Natural killer cell treated with Interleukin-12 subunit alpha and Interleukin-12 subunit beta and Interleukin-15 and Interleukin-18, amount 100 ng/mL, for 72 hours (primary cell): ENCODE data around the gene EPB41L1. TPM values are rescaled to one million over a fixed set of nuclear protein-coding genes. Genes with fewer than 3 reads are reported as not detected.

Experiments
- ATAC-seq, 2 donors: fragments of 150-1000 bp; cut with Tn5 transposase in 1 of 2; sonication (Bioruptor Pico), chemical (Tn5 transposase) in 1 of 2; 2 replicates each; pipeline ENCODE4 v1.10.0; 2021
- DNase-seq: peaks from one replicate; pipeline ENCODE4 v3.0.0; 2022; ENCODE audit warnings: low spot score
- H3K27ac Mint-ChIP-seq, 2 donors: 1 replicate in 1 of 2; 2 replicates in 1 of 2; pipeline ENCODE4 v1.8.0; 2022; ENCODE audit warnings: mixed read lengths in 2 of 2, mild to moderate bottlenecking in 1 of 2, moderate library complexity in 1 of 2
- H3K27me3 Mint-ChIP-seq, 2 donors: 1 replicate in 1 of 2; 2 replicates in 1 of 2; pipeline ENCODE4 v1.8.0; 2022; ENCODE audit warnings: mixed read lengths in 2 of 2
- H3K36me3 Mint-ChIP-seq: one replicate; pipeline ENCODE4 v1.8.0; 2022; ENCODE audit warnings: mixed read lengths
- H3K4me1 Mint-ChIP-seq, 2 donors: 1 replicate in 1 of 2; 2 replicates in 1 of 2; pipeline ENCODE4 v1.8.0; 2022; ENCODE audit warnings: low read depth in 2 of 2, mixed read lengths in 2 of 2, mild to moderate bottlenecking in 1 of 2
- H3K4me3 Mint-ChIP-seq: one replicate; pipeline ENCODE4 v1.8.0; 2022; ENCODE audit warnings: mixed read lengths
- H3K9me3 Mint-ChIP-seq: 2 replicates; pipeline ENCODE4 v1.8.0; 2022; ENCODE audit warnings: mixed read lengths
- total RNA-seq, 2 donors: library from RNA; stranded (reverse); gene quantifications; one replicate each; pipeline ENCODE4 v1.2.3, GENCODE V29; 2022

Gene EPB41L1
- total RNA-seq, 2 donors from 2014 or later = 0.21 TPM; not detected in 1

GRCh38 chr20:36153736-36154699, 522 bp upstream of the EPB41L1 start:
- peaks cover 0 to 3% of the 10 kb centered on the region in 2 donors for H3K4me1 Mint-ChIP-seq
- H3K9me3 Mint-ChIP-seq = no peaks in the 10 kb centered on the region
- H3K4me3 Mint-ChIP-seq = no peak overlapping the region
- H3K27ac Mint-ChIP-seq = no peak overlapping the region
- DNase-seq (no peak), ATAC-seq (peak; percentile 56 to 78)
- H3K27me3 Mint-ChIP-seq = peaks cover 14 to 16% of the 10 kb centered on the region in 2 donors
- H3K36me3 Mint-ChIP-seq = no peaks in the 10 kb centered on the region

- Mint-ChIP-seq H3K36me3 (no peaks in the 10 kb centered on the region), H3K4me1 (peaks cover 0 to 3% of the 10 kb centered on the region in 2 donors), H3K9me3 (no peaks in the 10 kb centered on the region), H3K27me3 (peaks cover 14 to 15% of the 10 kb centered on the region in 2 donors), H3K4me3 (no peak overlapping the region), H3K27ac (no peak overlapping the region)
- no peak for ATAC-seq
- no peak for DNase-seq
Measured at GRCh38 chr20:36155629-36155971, 1.1 kb downstream of the EPB41L1 start.

- H3K9me3 Mint-ChIP-seq = no peaks in the 10 kb centered on the region
- no peak overlapping the region for H3K27ac Mint-ChIP-seq
- DNase-seq (no peak), ATAC-seq (no peak)
- peaks cover 14 to 15% of the 10 kb centered on the region in 2 donors for H3K27me3 Mint-ChIP-seq
- no peaks in the 10 kb centered on the region for H3K36me3 Mint-ChIP-seq
- peaks cover 0 to 3% of the 10 kb centered on the region in 2 donors for H3K4me1 Mint-ChIP-seq
- no peak overlapping the region for H3K4me3 Mint-ChIP-seq
Measured at GRCh38 chr20:36155991-36156390, 1.5 kb downstream of the EPB41L1 start.

GRCh38 chr20:36157610-36158009, 3.1 kb downstream of the EPB41L1 start:
- Mint-ChIP-seq H3K36me3 (no peaks in the 10 kb centered on the region), H3K27me3 (peaks cover 11 to 15% of the 10 kb centered on the region in 2 donors), H3K27ac (no peak overlapping the region), H3K4me1 (peaks cover 0 to 3% of the 10 kb centered on the region in 2 donors), H3K4me3 (no peak overlapping the region), H3K9me3 (no peaks in the 10 kb centered on the region)
- no peak for ATAC-seq
- no peak for DNase-seq

GRCh38 chr20:36158160-36158741, 3.7 kb downstream of the EPB41L1 start:
- no peak overlapping the region for H3K4me3 Mint-ChIP-seq
- no peaks in the 10 kb centered on the region for H3K36me3 Mint-ChIP-seq
- H3K27ac Mint-ChIP-seq = no peak overlapping the region
- no peak for ATAC-seq
- peaks cover 0 to 3% of the 10 kb centered on the region in 2 donors for H3K4me1 Mint-ChIP-seq
- no peak for DNase-seq
- peaks cover 7 to 8% of the 10 kb centered on the region in 2 donors for H3K27me3 Mint-ChIP-seq
- H3K9me3 Mint-ChIP-seq = no peaks in the 10 kb centered on the region

GRCh38 chr20:36159833-36160232, 5.3 kb downstream of the EPB41L1 start:
- peaks cover 0 to 3% of the 10 kb centered on the region in 2 donors for H3K4me1 Mint-ChIP-seq
- H3K27ac Mint-ChIP-seq = no peak overlapping the region
- ATAC-seq (no peak), DNase-seq (no peak)
- no peak overlapping the region for H3K4me3 Mint-ChIP-seq
- H3K9me3 Mint-ChIP-seq = no peaks in the 10 kb centered on the region
- H3K36me3 Mint-ChIP-seq = no peaks in the 10 kb centered on the region
- peaks cover 4 to 8% of the 10 kb centered on the region in 2 donors for H3K27me3 Mint-ChIP-seq

- H3K27ac Mint-ChIP-seq = no peak overlapping the region
- H3K9me3 Mint-ChIP-seq = no peaks in the 10 kb centered on the region
- H3K4me3 Mint-ChIP-seq = no peak overlapping the region
- no peaks in the 10 kb centered on the region for H3K36me3 Mint-ChIP-seq
- DNase-seq (no peak), ATAC-seq (no peak)
- H3K4me1 Mint-ChIP-seq = peaks cover 0 to 3% of the 10 kb centered on the region in 2 donors
- H3K27me3 Mint-ChIP-seq = peaks cover 3 to 4% of the 10 kb centered on the region in 2 donors
Measured at GRCh38 chr20:36162272-36162966, 7.9 kb downstream of the EPB41L1 start.

- Mint-ChIP-seq H3K9me3 (no peaks in the 10 kb centered on the region), H3K36me3 (no peaks in the 10 kb centered on the region), H3K4me1 (peaks cover 0 to 4% of the 10 kb centered on the region in 2 donors), H3K27ac (no peak overlapping the region), H3K27me3 (peaks cover 0 to 2% of the 10 kb centered on the region in 2 donors), H3K4me3 (no peak overlapping the region)
- ATAC-seq (peak in 1 of 2 donors; percentile 50), DNase-seq (peak; percentile 44)
Measured at GRCh38 chr20:36167902-36168503, 13.5 kb downstream of the EPB41L1 start.

- Mint-ChIP-seq H3K27me3 (peaks cover 0 to 8% of the 10 kb centered on the region in 2 donors), H3K9me3 (no peaks in the 10 kb centered on the region), H3K4me1 (peaks cover 0 to 10% of the 10 kb centered on the region in 2 donors), H3K36me3 (no peaks in the 10 kb centered on the region), H3K27ac (no peak overlapping the region), H3K4me3 (no peak overlapping the region)
- ATAC-seq (no peak), DNase-seq (peak; percentile 15)
Measured at GRCh38 chr20:36170542-36171215, 16.1 kb downstream of the EPB41L1 start.

- ATAC-seq = peak; percentile 45 to 59
- Mint-ChIP-seq H3K27ac (peak overlapping the region in 1 of 2 donors; percentile 71), H3K27me3 (peaks cover 3 to 8% of the 10 kb centered on the region in 2 donors), H3K36me3 (no peaks in the 10 kb centered on the region), H3K4me3 (no peak overlapping the region), H3K4me1 (peaks cover 0 to 7% of the 10 kb centered on the region in 2 donors), H3K9me3 (no peaks in the 10 kb centered on the region)
- DNase-seq = peak; percentile 41
Measured at GRCh38 chr20:36173451-36173933, 19.0 kb downstream of the EPB41L1 start.

GRCh38 chr20:36175016-36175415, 20.5 kb downstream of the EPB41L1 start:
- H3K4me3 Mint-ChIP-seq = no peak overlapping the region
- H3K4me1 Mint-ChIP-seq = peaks cover 0 to 7% of the 10 kb centered on the region in 2 donors
- H3K9me3 Mint-ChIP-seq = no peaks in the 10 kb centered on the region
- DNase-seq (no peak), ATAC-seq (no peak)
- H3K27ac Mint-ChIP-seq = no peak overlapping the region
- H3K27me3 Mint-ChIP-seq = peaks cover 3 to 8% of the 10 kb centered on the region in 2 donors
- no peaks in the 10 kb centered on the region for H3K36me3 Mint-ChIP-seq

- H3K27ac Mint-ChIP-seq = no peak overlapping the region
- no peak overlapping the region for H3K4me3 Mint-ChIP-seq
- no peaks in the 10 kb centered on the region for H3K9me3 Mint-ChIP-seq
- H3K4me1 Mint-ChIP-seq = peaks cover 0 to 7% of the 10 kb centered on the region in 2 donors
- no peaks in the 10 kb centered on the region for H3K36me3 Mint-ChIP-seq
- DNase-seq (no peak), ATAC-seq (no peak)
- peaks cover 3 to 8% of the 10 kb centered on the region in 2 donors for H3K27me3 Mint-ChIP-seq
Measured at GRCh38 chr20:36175475-36175995, 21.0 kb downstream of the EPB41L1 start.
